HG03135 (cell line): ENCODE results near the gene RPS15A.

ENCODE experiments used
- ATAC-seq: cut with Tn5 transposase; IDR thresholded peaks from one replicate; pipeline ENCODE4 v1.9.1; 2021; ENCODE audit warnings: mild to moderate bottlenecking, moderate library complexity; ENCODE audit not compliant: unreplicated experiment

The RPS15A gene

GRCh38 chr16:18789850-18790706, at the start of gene RPS15A:
TSS of gene RPS15A (minus strand) at chr16:18790334. CDS start at chr16:18789113, 1,221 bp downstream.
- peak; percentile 81 for ATAC-seq

- ATAC-seq, result no peak
These were observed 49.4 kb upstream of the RPS15A start for GRCh38 chr16:18839555-18839954.

- no peak for ATAC-seq
These were observed 46.6 kb upstream of the RPS15A start for GRCh38 chr16:18836702-18837101.

- no peak for ATAC-seq
These were observed 44.7 kb upstream of the RPS15A start for GRCh38 chr16:18834864-18835263.

- ATAC-seq, result no peak
These were observed 43.8 kb upstream of the RPS15A start for GRCh38 chr16:18833707-18834505.

- no peak for ATAC-seq
These were observed 42.5 kb upstream of the RPS15A start for GRCh38 chr16:18832613-18833012.

GRCh38 chr16:18832006-18832405, 41.9 kb upstream of the RPS15A start:
- no peak for ATAC-seq

GRCh38 chr16:18829251-18829650, 39.1 kb upstream of the RPS15A start:
- ATAC-seq, result no peak

GRCh38 chr16:18827890-18828289, 37.8 kb upstream of the RPS15A start:
- no peak for ATAC-seq

GRCh38 chr16:18816286-18816685, 26.2 kb upstream of the RPS15A start:
- no peak for ATAC-seq

GRCh38 chr16:18811925-18812324, 21.8 kb upstream of the RPS15A start:
- no peak for ATAC-seq

GRCh38 chr16:18809165-18809564, 19.0 kb upstream of the RPS15A start:
- no peak for ATAC-seq

- ATAC-seq, result no peak
These were observed 15.2 kb upstream of the RPS15A start for GRCh38 chr16:18805257-18805773.

GRCh38 chr16:18804540-18804939, 14.4 kb upstream of the RPS15A start:
- ATAC-seq, result no peak

GRCh38 chr16:18803569-18804462, 13.7 kb upstream of the RPS15A start:
- ATAC-seq, result no peak

- ATAC-seq, result no peak
These were observed 12.7 kb upstream of the RPS15A start for GRCh38 chr16:18802767-18803343.

- peak; percentile 91 for ATAC-seq
These were observed 11.2 kb upstream of the RPS15A start, which contains the start of gene ARL6IP1 for GRCh38 chr16:18801145-18801972. TSS of gene ARL6IP1 (minus strand) at chr16:18801549. CDS start at chr16:18801466, 83 bp downstream.

GRCh38 chr16:18800775-18801144, 10.6 kb upstream of the RPS15A start:
- ATAC-seq, result no peak

- no peak for ATAC-seq
These were observed 10.2 kb upstream of the RPS15A start for GRCh38 chr16:18800293-18800692.
